Endothelial cell of umbilical vein (primary cell): Measurements from ENCODE around the gene RTP1.

Source experiments
- EZH2 ChIP-seq: IDR thresholded peaks from 2 replicates; pipeline ENCODE4 v1.6.1; 2012; ENCODE audit warnings: borderline replicate concordance, low read depth, mild to moderate bottlenecking, moderate library complexity, low read length, inconsistent platforms; ENCODE audit not compliant: severe bottlenecking
- JUN ChIP-seq: IDR thresholded peaks from 2 replicates; pipeline ENCODE4 v1.6.1; 2011; ENCODE audit warnings: borderline replicate concordance, low read depth; ENCODE audit not compliant: insufficient read length, insufficient read depth
- POLR2A ChIP-seq: IDR thresholded peaks from 2 replicates; pipeline ENCODE4 v1.6.1; 2012; ENCODE audit warnings: low read depth, mild to moderate bottlenecking, control low read depth, low read length
- TF ChIP-seq, protein P1 (sequence below): IDR thresholded peaks from 2 replicates; pipeline ENCODE4 v1.6.1; 2011; ENCODE audit not compliant: insufficient read depth, insufficient read length
- TF ChIP-seq, protein P2 (sequence below), 2 donors: IDR thresholded peaks; 1 replicate in 1 of 2; 2 replicates in 1 of 2; pipeline ENCODE4 v1.5.1; 2011; ENCODE audit warnings: low read length in 2 of 2, mild to moderate bottlenecking in 2 of 2, moderate library complexity in 2 of 2, control low read depth in 1 of 2, inconsistent platforms in 1 of 2, low read depth in 1 of 2; ENCODE audit not compliant: insufficient read depth in 1 of 2; ENCODE audit errors: extremely low read depth in 1 of 2

DNA sequence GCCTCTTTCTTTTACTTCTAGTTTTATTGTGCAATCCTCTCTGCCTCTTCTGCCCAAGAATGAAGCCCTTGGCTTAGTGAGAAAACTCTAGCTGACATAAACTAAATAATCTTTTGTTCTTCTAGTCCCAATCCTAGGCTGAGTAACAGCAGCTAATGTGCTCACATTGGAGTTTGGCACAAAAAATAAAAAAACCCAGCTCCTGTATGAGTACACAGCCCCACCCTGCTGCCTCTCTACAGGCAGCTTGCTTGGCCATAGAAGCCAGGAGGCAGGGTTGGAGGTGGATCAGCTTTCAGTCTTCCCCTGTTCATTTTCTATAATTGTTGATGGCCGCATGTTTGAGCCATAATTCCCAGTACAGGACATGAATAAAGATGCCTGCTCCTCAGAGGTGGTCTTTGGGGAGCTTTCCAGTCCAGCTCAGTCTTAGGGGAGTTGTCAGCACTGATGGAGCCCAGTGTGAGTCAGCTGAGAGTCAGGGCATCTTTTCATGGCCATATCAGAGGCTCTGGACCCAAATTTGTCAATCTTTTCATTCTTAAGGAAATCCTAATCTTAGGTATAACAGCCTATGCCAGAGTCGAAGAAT lies 46.7 kb downstream of the RTP1 start:
- TF ChIP-seq, protein P1, sequence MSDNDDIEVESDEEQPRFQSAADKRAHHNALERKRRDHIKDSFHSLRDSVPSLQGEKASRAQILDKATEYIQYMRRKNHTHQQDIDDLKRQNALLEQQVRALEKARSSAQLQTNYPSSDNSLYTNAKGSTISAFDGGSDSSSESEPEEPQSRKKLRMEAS = no peak
- TF ChIP-seq POLR2A (no peak), EZH2 (no peak), JUN (no peak)
- TF ChIP-seq, protein P2, sequence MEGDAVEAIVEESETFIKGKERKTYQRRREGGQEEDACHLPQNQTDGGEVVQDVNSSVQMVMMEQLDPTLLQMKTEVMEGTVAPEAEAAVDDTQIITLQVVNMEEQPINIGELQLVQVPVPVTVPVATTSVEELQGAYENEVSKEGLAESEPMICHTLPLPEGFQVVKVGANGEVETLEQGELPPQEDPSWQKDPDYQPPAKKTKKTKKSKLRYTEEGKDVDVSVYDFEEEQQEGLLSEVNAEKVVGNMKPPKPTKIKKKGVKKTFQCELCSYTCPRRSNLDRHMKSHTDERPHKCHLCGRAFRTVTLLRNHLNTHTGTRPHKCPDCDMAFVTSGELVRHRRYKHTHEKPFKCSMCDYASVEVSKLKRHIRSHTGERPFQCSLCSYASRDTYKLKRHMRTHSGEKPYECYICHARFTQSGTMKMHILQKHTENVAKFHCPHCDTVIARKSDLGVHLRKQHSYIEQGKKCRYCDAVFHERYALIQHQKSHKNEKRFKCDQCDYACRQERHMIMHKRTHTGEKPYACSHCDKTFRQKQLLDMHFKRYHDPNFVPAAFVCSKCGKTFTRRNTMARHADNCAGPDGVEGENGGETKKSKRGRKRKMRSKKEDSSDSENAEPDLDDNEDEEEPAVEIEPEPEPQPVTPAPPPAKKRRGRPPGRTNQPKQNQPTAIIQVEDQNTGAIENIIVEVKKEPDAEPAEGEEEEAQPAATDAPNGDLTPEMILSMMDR (IDR thresholded peaks at IDR 0.05; ENCODE audit: extremely low read depth in 1 of 2, insufficient read depth in 1 of 2, low read depth in 1 of 2, low read length in 2 of 2) = no peak
